Stimulated activated CD8-positive, alpha-beta memory T cell treated with anti-CD3 and anti-CD28 coated beads, Interleukin-12 subunit alpha, Interleukin-12 subunit beta, amount 100 ng/mL, for 1 hour (primary cell): ENCODE results near the gene RCBTB1.

Experiments used
- DNase-seq: peaks from one replicate; pipeline ENCODE4 v3.0.0-alpha.2; 2020; ENCODE audit warnings: low read depth

RCBTB1 gene

DNA sequence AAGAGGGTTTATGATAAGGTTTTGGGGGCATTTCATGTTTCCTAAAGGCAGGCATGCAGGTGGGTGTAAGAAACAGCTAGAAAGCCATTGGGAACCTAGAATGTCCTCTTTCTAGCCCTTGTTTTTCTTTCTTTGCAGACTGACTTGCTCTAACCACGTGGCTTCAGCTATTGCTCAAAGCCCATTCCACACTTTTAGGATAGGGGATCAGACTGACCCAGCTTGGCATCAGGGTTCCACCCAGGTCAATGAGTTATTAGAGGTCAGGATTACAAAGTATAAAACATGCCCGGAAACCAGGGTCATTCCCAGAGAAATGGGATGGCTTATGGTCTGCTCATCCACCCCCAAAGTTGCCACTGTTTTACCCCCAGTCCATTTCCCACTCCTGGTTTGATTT lies 72.8 kb downstream of the RCBTB1 start:
- no peak for DNase-seq

DNA sequence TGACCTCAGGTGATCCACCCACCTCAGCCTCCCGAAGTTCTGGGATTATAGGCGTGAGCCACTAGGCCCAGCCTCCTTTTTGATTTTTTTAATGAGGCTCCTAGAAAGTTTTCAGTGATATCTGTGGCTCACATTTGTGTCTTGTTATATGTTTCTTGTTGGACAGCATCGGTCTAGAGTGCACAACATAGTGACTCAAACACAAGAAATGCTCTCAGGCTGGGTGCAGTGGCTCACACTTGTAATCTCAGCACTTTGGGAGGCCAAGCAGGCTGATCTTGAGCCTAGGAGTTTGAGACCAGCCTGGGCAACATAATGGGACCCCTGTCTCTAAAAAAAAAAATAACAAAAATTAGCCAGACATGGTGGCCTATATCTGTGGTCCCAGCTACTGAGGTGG lies 81.4 kb downstream of the RCBTB1 start:
- no peak for DNase-seq

DNA sequence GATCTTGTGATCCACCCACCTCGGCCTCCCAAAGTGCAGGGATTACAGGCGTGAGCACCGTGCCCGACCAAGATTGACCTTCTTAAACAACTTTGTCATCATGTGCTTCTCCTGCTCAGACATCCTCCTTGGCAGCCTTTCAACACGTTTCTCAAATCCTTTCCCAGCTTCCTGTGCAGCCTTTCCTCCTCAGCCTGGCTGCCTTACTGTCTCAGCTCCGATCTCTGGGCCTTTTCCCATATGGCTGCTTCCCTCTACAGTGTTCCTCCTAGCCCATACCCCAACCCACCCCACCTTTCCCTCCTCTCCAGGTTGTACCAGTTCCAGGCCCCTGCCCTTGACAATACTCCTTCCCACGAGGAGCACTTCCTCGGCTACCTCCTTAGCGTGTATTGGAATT lies 82.4 kb downstream of the RCBTB1 start:
- no peak for DNase-seq

DNA sequence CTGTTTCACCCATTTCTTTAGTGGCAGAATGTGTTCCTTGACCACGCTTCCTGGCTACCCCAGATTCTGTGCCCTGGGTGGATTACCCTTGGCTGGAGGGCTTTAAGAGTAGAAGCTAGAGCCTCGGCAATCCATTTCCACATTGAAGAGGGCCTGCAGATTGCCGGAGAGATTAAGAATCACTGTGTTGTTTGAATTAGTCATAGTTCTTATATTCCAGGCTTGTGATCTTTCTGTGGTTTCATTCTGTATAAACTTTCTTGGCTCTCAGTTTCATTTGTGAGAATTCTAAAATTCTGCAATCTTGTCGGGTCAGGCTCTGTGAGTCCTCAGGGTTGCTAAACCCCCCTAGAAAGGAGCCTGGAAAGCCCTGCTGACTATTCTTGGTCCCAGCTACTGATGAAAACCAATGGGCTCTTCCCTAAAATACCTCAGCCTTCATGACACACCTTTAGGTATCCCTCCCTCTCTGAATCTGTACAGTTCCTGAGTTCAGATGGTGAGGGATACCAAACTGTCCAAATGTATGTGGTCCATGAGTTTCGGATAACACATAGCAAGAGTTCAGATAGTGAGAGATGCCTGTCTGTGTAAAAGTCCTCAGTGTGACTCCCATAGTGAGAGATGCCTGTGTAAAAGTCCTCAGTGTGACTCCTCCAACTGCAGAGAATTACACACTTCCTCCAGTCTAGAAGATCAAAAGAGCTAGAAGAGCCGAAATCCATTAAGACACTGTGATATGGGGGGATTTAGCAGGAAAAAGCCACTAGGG lies 85.3 kb downstream of the RCBTB1 start:
- no peak for DNase-seq

DNA sequence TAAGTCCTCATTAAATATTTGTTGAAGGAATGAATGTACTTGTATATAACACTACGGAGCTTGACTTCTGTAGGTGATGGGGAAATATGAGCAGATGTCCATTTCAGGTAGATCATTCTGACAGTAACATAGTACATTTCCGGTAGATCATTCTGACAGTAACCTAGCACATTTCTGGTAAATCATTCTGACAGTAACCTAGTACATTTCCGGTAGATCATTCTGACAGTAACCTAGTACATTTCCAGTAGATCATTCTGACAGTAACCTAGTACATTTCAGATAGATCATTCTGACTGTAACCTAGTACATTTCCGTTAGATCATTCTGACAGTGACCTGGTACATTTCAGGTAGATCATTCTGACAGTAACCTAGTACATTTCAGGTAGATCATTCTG lies 87.2 kb downstream of the RCBTB1 start:
- no peak for DNase-seq

DNA sequence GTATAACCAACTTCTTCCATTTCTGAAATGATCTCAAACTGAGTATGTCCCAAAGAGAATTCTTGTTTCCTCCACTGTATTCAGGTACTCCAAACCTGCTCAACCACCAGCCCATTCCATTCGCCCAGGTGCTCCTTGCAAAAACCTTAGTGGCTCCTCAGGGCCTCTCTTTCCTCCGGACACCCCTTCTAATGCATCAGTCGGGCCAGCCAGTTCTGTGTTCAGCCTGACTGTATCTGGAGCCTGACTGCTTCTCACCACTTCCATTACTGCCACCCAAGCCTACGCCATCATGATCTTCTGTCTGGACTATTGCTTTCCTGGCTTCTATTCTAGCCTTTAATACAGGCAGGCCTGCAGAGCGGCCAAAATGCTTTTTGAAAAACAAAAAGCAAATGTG lies 88.1 kb downstream of the RCBTB1 start:
- DNase-seq, result no peak

DNA sequence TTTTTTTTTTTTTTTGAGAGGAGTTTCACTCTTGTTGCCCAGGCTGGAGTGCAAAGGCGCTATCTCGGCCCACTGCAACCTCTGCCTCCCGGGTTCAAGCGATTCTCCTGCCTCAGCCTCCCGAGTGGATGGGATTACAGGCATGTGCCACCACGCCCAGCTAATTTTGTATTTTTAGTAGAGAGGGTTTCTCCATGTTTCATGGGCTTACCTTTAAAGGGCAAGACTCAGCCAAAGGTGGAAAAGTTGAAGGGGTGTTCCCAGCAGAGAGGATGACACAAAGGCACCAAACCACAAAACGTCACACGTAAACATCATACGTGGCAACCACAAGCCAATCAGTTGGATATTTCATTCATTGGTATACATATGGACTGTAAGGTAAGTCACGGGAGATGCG lies 88.5 kb downstream of the RCBTB1 start:
- peak; percentile 33 for DNase-seq

DNA sequence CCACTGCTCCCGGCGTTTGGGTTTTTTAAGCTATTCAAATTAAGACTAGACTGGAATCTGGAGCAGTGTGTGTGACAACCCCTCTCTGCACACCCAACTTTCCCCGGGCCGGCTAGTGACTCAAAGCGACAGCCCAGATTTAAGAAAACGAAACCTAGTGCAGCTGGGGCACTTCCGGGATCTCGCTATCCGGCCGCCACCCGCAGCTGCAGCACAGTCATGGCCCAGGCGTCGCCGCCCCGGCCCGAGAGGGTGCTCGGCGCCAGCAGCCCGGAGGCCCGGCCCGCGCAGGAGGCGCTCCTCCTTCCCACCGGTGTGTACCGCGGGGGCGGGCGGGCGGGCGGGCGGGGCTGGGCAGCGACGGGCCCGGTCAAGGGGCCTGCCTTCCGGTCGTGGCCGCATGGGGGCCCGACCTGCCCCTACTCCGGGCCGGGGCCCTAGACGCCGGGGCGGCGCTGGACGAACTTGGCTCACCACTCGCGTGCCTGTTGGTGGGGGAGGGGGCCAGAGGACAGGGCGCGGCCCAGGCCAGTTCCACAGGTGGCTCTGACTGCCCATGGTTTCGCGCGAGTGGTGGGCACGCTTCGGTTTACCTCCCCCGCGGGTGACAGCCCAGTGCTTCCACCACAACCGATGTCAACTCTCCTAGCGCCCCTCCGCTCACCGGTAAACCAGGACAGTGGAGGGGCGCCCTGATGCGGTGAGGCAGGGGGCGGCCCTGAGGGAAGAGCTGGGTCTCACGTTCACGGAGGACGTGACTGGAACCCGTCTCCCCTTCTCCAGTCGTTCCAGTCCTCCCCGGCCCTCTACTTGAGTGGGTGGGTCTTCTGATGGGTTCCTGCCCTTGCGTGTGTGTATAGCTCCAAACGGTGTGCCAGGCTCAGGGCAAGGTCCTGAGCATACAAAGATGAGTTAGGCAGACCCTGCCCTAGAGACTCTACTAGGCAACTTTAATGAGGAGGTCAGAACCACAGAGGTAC lies 89.3 kb downstream of the RCBTB1 start, which contains the start of gene PHF11:
TSS of gene PHF11 (plus strand) at position 171 of the 980 bp plus-strand sequence. CDS start at position 220, 49 bp downstream.
- peak; percentile 73 for DNase-seq

DNA sequence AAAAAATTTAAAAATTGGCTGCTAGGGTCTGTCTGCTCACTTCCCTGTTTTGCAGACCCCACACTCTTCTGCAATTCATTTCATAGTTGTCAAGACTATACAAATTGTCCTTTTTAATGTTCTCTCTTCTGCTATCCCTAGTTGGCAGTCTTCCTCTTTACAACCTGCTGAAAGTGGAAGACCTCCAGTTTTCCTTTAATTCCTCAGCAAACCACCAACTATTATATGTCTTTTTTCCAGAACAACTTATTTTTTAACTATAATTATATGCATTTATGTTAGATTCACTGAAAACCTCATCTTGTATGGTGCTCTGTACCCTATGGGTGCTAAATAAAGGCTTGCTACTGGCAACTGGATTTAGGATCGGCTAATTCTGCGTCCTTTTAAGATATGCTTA lies 90.7 kb downstream of the RCBTB1 start:
- no peak for DNase-seq

DNA sequence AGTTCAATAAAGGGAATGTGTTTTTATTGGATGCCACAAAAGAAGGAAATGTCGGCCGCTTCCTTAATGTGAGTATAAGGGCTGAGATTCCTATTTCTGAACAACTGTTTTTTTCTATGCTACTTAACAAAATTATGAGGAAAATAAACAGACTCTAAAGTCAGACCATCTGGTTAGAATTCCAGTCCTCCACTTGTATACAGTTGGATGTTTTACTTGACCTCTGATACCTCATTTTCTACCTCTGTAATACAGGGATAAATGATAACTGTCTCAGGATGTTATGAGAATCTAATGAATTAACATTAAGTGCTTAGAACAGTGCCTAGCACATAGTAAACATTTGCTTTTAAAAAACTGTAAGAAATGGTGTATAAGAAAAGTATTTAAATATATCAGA lies 96.8 kb downstream of the RCBTB1 start:
- no peak for DNase-seq
